HK-2 (cell line): Measurements from ENCODE around the gene INHBB.
"Not testable (repeated sequence)": the region's sequence is repeated elsewhere in the genome, so short reads cannot be mapped to it uniquely, and the experiment has no call there.

Experiments used
- DNase-seq: peaks from one replicate; pipeline ENCODE4 v3.0.0-alpha.2; 2018; ENCODE audit not compliant: unreplicated experiment

The INHBB gene

DNA sequence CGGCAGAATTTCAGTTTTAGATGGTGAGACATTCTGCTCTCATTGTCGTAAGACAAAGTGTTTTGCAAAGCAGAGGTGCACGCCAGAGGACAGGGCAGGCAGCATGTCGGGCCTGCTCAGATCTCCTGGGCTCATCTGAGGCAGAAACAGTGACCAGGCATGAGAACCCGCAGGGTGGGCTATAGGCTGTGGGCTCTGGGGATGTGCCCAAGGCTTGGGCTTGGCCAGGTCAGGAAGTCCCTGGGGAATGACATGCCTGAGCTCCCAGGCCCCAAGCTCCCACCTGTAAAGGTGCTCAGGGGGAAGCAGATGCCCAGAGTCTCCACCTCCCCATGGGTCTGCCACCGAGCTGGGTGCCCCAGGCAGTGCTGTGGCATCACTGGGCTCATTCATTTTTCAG, 35.3 kb downstream of the INHBB start:
- DNase-seq: no peak

- no peak for DNase-seq
These were observed 35.7 kb downstream of the INHBB start for GRCh38 chr2:120381661-120382060.

DNA sequence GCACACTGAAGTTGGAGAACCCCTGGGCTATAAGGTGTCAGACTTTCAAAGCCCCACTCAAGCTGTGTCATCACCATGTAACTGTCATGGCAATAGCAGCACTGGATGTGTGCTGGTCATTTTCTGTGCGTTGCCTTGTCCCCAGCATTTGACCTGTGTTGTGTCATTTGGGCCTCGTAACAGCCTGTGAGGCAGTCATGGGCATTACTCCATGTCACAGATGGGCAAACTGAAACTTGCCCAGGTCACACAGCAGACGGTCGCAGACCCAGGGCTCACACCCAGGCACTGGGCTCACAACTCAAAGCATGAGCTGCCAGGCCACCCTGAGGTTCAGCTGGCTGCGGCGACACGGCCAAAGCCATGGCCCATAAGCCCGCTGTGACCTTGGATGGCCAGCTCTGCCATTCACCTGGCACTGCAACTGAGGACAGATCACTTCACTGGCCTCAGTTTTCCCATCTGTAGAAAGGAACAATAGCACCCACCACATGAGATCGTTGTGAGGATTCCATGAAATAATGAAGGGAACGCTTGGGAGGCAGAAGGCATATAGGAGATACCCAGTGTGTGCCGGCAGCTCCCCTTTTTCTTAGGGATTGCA, 36.7 kb downstream of the INHBB start:
- DNase-seq: no peak

DNA sequence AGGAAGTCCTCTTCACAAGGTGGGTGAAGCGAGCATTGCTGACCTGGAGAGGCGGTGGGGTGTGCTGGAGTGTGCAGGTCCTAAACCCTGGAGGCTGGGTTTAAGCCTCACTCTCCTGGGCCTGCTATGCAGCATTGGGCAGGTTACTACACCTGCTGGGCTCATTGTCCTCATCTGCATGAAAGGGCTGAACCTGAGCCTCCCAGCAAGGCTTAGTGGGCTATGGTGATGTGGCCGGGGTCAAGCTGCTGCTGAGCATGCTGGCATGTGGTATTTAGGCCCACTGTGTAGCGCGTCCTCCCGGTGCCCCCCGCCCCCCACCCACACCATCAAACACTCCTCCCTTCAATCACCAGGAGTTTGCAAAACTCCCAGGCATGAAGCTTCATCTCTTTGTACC, 37.3 kb downstream of the INHBB start:
- DNase-seq: no peak

DNA sequence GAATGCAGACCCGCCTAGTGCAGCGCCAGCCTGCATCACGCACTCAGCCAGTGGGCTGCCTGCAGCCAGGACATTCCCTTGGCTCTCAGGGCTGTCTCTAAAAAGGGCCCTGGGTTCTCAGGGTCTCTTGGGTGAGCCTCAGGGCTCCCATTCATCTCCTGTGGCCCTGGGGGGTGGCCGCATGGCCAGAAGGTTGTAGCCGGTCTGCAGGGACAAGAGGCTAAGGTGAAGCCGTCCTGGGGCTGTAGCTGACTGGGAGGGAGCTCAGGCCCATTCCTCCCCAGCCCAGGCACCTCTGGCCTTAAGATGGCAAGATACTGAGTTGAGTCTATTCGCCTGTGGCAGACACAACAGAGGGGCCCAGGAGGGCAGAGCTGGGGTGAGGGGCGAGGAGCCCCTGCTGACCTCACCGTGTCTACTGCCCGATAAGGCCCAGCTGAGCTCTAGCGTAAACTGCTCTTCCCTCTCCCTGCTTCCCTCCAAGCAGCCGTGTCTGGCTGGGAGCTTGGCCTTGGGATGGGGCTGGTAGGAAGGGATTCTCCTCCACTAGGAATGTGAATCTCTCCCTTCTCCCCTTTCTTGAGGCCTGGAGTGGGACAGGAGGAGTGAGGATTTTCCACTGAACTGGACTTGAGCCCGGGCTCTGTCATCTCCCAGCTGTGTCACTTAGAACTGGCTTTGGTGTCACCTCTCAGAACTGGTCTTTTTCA, 37.9 kb downstream of the INHBB start:
- DNase-seq: no peak

GRCh38 chr2:120384486-120385354, 38.8 kb downstream of the INHBB start:
- no peak for DNase-seq

DNA sequence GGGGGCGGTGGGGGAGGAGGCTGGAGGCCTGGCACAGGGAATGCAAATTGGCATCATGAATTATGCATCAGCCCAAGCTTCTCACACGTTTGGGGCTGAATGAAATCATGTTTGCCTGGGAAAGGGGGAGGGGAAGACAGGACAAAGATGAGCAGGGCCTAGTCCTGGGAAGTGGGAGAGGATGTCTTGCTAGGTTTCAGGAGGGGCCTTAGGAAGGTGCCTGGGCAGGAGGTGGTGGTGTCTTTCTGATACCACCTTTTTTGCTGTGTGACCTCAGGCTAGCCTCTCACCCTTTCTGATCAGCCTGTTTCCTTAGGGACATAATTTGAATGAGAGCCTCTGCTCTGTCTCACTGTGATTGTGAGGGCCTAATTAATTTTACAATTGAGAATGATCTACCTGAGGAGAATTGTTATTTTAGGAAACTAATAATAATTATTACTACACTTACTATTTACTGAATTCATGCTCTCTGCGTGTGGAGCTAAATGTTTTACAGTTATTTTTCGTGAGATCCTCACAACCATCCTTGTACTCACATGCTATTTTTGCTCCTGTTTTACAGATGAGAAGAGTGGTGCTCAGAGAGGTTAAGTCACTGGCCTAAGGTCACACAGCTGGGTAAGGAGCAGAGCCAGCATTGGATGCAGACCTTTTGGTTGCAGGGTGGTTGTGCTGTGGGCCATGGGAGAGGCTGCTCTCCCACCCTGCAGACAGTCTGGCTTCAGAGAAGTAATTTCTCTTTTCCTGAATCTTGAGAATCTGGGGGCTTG, 39.6 kb downstream of the INHBB start:
- no peak for DNase-seq

GRCh38 chr2:120388222-120389035, 42.5 kb downstream of the INHBB start:
- no peak for DNase-seq

- no peak for DNase-seq
These were observed 43.1 kb downstream of the INHBB start for GRCh38 chr2:120389036-120389391.

- DNase-seq: no peak
These were observed 44.6 kb downstream of the INHBB start for GRCh38 chr2:120390381-120391055.

GRCh38 chr2:120391382-120391781, 45.4 kb downstream of the INHBB start:
- DNase-seq: not testable (repeated sequence)

GRCh38 chr2:120391911-120392665, 46.2 kb downstream of the INHBB start:
- DNase-seq: no peak

DNA sequence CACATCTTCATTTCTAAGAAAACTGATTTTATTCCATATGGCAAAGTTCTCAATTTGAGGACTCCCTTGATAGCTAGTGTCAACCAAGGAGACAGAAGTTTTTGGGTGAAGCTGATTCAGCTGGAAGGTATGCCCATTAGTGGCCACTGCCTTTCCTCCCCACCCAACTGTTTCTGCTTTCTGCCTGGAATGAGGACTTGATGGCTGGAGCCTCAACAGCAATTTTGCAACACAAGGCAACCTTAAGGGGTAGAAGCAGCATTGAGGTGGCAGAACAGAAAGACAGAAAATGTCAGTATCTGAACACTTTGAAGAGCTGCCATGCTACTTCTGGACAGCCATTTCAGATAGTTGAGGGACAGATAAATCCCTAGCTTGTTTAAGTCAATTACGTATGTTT, 47.0 kb downstream of the INHBB start:
- DNase-seq: no peak

GRCh38 chr2:120393456-120393855, 47.5 kb downstream of the INHBB start:
- DNase-seq: no peak

- no peak for DNase-seq
These were observed 48.8 kb downstream of the INHBB start for GRCh38 chr2:120394764-120395163.

GRCh38 chr2:120395221-120396012, 49.5 kb downstream of the INHBB start:
- no peak for DNase-seq

DNA sequence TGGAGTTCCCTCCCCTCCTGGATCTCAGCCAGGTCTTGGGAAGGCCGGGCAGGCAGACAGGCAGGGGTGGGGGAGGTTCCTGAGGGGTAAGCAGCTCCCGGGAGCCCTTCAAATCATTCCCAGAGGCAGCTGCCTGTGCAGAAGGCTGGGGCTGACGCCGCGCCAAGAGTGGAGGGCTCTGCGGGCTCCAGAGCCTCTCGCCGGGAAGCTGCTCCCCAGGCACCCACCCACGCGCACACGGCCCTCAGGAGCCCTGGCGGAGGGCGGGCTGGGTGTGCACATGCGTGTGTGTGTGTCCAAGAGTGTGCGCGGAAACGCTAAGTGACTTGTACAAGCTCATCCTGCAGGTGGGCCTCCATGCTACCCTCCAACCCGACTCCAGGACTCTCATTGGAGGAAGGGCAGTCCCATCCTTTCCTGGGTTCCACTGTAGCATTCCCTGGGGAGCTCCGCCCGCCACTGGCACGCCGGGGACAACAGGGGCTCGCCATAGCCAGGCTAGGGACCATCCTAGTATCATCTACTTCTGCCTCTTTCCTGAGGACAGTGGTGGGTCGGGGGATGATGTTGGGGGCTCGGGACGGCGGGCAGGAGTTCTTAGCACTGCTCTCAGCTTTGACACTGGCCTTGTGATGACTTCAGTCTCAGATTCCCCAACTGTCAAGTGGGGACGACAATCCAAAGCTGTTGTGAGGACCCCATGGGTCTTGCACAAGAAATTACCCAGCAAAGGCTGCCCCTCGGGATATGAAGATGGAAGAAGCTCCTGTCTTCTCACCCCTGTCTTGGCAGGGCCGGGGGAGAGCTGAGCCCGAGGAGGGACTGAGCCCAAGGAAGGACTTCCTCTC, 50.3 kb downstream of the INHBB start:
- no peak for DNase-seq
